Pancreas (tissue), 10 donors: ENCODE data around the gene ARPC5L. TPM values are rescaled to one million over a fixed set of nuclear protein-coding genes. Genes with fewer than 3 reads are reported as not detected.
"Not testable (repeated sequence)": the region's sequence is repeated elsewhere in the genome, so short reads cannot be mapped to it uniquely, and the experiment has no call there.

Experiments used
- ATAC-seq, 4 donors: fragments of 200-7000 bp; cut with Tn5 transposase; one replicate each; pipeline versions ENCODE4 v1.8.0 to v1.9.1; 2020; ENCODE audit warnings: mild to moderate bottlenecking in 4 of 4, moderate library complexity in 4 of 4
- DNase-seq, 6 donors: peaks; one replicate each; pipeline ENCODE4 v3.0.0-alpha.2; 2020
- FAIRE-seq: peaks from 2 replicates; lab custom pipeline; 2012; peaks lifted over from hg19 to GRCh38; lab: Jason Lieb, UNC
- H3K27ac ChIP-seq, 4 donors: fragments of 200-600 bp; sonication (generic); 1 replicate in 3 of 4; 2 replicates in 1 of 4; pipeline versions ENCODE4 v1.5.0 to v1.8.0; 2020
- H3K27me3 ChIP-seq, 4 donors: fragments of 200-600 bp; one replicate each; pipeline ENCODE4 v1.8.0; 2021
- H3K36me3 ChIP-seq, 3 donors: fragments of 200-600 bp; sonication (generic) in 1 of 3; one replicate each; pipeline versions ENCODE4 v1.5.0 to v1.8.0; 2020 to 2021
- H3K4me1 ChIP-seq, 3 donors: fragments of 200-600 bp; one replicate each; pipeline ENCODE4 v1.8.0; 2021
- H3K4me3 ChIP-seq, 4 donors: fragments of 200-600 bp; sonication (generic) in 2 of 4; one replicate each; pipeline versions ENCODE4 v1.5.0 to v1.8.0; 2020 to 2021
- H3K9me3 ChIP-seq, 4 donors: fragments of 200-600 bp; one replicate each; pipeline ENCODE4 v1.8.0; 2021
- CTCF ChIP-seq, 4 donors: fragments of 200-600 bp; sonication (generic) in 3 of 4; IDR thresholded peaks; one replicate each; pipeline versions ENCODE4 v1.5.0 to v1.8.0; 2021; ENCODE audit warnings: antibody characterized with exemption in 4 of 4
- WGBS, 2 donors: extraction: QIAGEN DNeasy Blood & Tissue Kit; methylation state at CpG; one replicate each; pipeline ENCODE4 v1.1.7; 2013; 5-methylcytosine and 5-hydroxymethylcytosine counted together
- intact Hi-C, 3 donors: fragments of 100-400 bp; cut with DNase I; formaldehyde crosslinking; loops; one replicate each; pipeline versions ENCODE4 v1.11.1 to v1.14.2; 2022
- polyA plus RNA-seq, 2 donors: library from polyadenylated mRNA; stranded (reverse); fragments of 200-250 nt; gene quantifications; one replicate each; pipeline ENCODE4 v1.2.3, GENCODE V29; 2013
- total RNA-seq, 6 donors: library from RNA; stranded (reverse); fragmentation: NEBNext Ultra II Directional in 4 of 6; extraction: Animal tissue kit (Norgen Biotek cat#: 25700) in 4 of 6; gene quantifications; one replicate each; pipeline versions ENCODE4 v1.2.1 to v1.2.4, GENCODE V29; 2021 to 2023
- donor health status: healthy with polysubstance abuse.
- donor health status: DM: no; HTN: no; CAD: no; lungs with moderate emphysema.
- donor health status: DM: no; HTN: no; CAD: no.
- donor health status: control.
- donor health status: control.
- donor health status: Bipolar disorder and iron deficiency.
- donor health status: DM: yes; HTN: yes; CAD: no.
- donor health status: DM: no; HTN: no; CAD: no.
- donor health status: DM: no; HTN: no; CAD: no.
- donor health status: DM: yes; HTN: yes; CAD: no.

ARPC5L gene
- total and polyA plus RNA-seq, 8 donors = 7.0 to 24.4 (median 12.2) TPM

DNA sequence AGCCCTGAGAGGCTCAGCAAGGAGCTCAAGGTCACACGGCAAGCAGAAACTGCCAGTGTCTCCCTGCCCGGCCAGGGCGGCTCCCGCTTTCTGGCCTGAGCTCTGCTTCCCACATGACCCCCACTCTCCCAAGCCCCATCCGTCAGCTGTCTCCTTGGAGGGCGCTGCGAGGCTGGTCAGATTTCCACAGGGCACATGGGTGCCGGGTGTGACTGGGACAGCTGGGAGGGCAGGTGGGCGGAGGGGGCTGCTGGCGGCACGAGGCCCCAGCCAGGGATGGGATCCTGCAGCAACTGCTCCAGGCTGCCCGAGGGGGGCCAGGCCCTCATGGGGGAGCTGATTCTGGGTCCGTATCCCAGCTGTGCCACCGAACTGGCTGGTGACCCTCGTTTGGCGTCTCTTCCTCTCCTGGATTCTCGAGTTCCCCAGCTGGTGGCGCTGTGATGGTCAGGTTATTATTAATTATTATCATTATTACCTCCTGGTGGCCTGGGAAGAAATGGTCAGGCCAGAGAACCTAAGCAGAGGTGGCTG is 21.6 kb upstream of the ARPC5L start:
- 22 to 33% methylated on average over 18 of the region's 18 CpGs for whole genome bisulfite sequencing, 2 donors
- DNase-seq (peak in 4 of 6 donors; percentile 39 to 88 (median 62)), ATAC-seq (peak; percentile 69 to 88 (median 82)), FAIRE-seq (no peak)
- Histone ChIP-seq H3K36me3 (no peaks in the 10 kb centered on the region), H3K27me3 (no peaks in the 10 kb centered on the region), H3K4me1 (peaks cover 8 to 15% (median 9%) of the 10 kb centered on the region in 3 donors), H3K9me3 (no peaks in the 10 kb centered on the region), H3K27ac (peak overlapping the region in 1 of 4 donors; percentile 13), H3K4me3 (no peak overlapping the region)
- intact Hi-C loops = no loop called here
- peak in 2 of 4 donors; percentile 21 to 23 for TF ChIP-seq CTCF (IDR thresholded peaks at IDR 0.05)

GRCh38 chr9:124841075-124841821 is 20.7 kb upstream of the ARPC5L start:
- FAIRE-seq (no peak), ATAC-seq (no peak)
- no peak overlapping the region for H3K27ac ChIP-seq

DNA sequence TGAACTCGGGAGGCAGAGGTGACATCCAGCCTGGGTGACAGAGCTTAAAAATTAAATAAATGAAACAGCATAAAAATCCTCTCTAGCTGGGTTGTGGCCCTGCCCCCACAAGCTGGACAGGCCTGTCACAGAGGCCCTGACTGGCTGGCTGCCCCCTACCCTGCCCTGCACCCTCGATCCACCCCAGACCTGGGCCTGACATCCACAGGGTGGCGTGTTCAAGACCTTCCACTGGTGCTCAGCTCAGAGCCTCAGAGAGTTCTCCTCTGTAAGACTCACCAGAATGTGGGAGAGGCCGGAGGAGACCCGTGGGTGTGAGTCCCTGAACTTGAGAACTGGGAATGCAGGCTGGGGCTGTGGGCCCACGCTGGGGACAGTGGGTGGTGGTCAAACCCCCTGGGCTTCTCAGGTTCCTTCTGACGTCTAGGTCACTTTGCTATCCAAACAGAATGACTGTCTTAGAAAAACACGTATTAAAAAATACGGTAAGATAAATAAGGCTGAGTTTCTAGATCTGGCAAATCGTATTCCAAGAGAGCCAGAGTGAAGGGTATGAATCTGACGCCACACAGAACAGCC is 18.4 kb upstream of the ARPC5L start:
- no peak for FAIRE-seq
- Histone ChIP-seq H3K4me3 (no peak overlapping the region), H3K9me3 (no peaks in the 10 kb centered on the region), H3K36me3 (no peaks in the 10 kb centered on the region), H3K4me1 (peaks cover 0 to 9% (median 2%) of the 10 kb centered on the region in 3 donors), H3K27me3 (no peaks in the 10 kb centered on the region), H3K27ac (no peak overlapping the region)
- WGBS, 2 donors = 80 to 86% methylated on average over 11 of the region's 11 CpGs
- no peak for TF ChIP-seq CTCF (IDR thresholded peaks at IDR 0.05)
- intact Hi-C loops = no loop called here
- DNase-seq = no peak
- no peak for ATAC-seq

More at GRCh38 chr9:124841075-124841821, 20.7 kb upstream of the ARPC5L start:
- Histone ChIP-seq H3K4me3 (no peak overlapping the region), H3K27me3 (no peaks in the 10 kb centered on the region), H3K9me3 (no peaks in the 10 kb centered on the region), H3K36me3 (no peaks in the 10 kb centered on the region), H3K4me1 (peaks cover under 1 to 9% (median 2%) of the 10 kb centered on the region in 3 donors)
- WGBS, 2 donors = 87 to 92% methylated on average over 13 to 14 of the region's 14 CpGs
- DNase-seq = no peak
- intact Hi-C loops = no loop called here
- TF ChIP-seq CTCF (IDR thresholded peaks at IDR 0.05) = no peak

GRCh38 chr9:124844291-124844690 is 17.6 kb upstream of the ARPC5L start:
- Histone ChIP-seq H3K9me3 (no peaks in the 10 kb centered on the region), H3K36me3 (no peaks in the 10 kb centered on the region), H3K4me1 (peaks cover 0 to 9% (median 2%) of the 10 kb centered on the region in 3 donors), H3K27me3 (no peaks in the 10 kb centered on the region), H3K4me3 (no peak overlapping the region), H3K27ac (no peak overlapping the region)
- FAIRE-seq (no peak), DNase-seq (no peak), ATAC-seq (no peak)
- intact Hi-C loops = no loop called here
- WGBS, 2 donors = 73 to 77% methylated on average over 4 of the region's 4 CpGs
- TF ChIP-seq CTCF (IDR thresholded peaks at IDR 0.05) = no peak

- H3K27ac ChIP-seq, ATAC-seq, H3K9me3 ChIP-seq, H3K36me3 ChIP-seq, H3K4me1 ChIP-seq, intact Hi-C loops, DNase-seq, H3K4me3 ChIP-seq, H3K27me3 ChIP-seq, FAIRE-seq: not testable (repeated sequence)
- WGBS, 2 donors = 91 to 95% methylated on average over 9 of the region's 9 CpGs
These were observed 15.5 kb upstream of the ARPC5L start for GRCh38 chr9:124846467-124846866.
